ENCODE results near the gene RNF157.
A peak's percentile ranks its signal among the peaks of the same experiment; 100 is the strongest.

The RNF157 gene

GRCh38 chr17:76154292-76154691 is 86.0 kb downstream of the RNF157 start:
- DNase-seq, result no peak

GRCh38 chr17:76153640-76154039 is 86.7 kb downstream of the RNF157 start:
- no peak for DNase-seq

GRCh38 chr17:76153202-76153601 is 87.1 kb downstream of the RNF157 start:
- DNase-seq, result no peak

- no peak for DNase-seq
Measured at GRCh38 chr17:76152591-76152990, 87.7 kb downstream of the RNF157 start.

GRCh38 chr17:76151896-76152454 is 88.3 kb downstream of the RNF157 start:
- DNase-seq, result no peak

GRCh38 chr17:76150712-76151622 is 89.3 kb downstream of the RNF157 start:
- DNase-seq, result no peak

- no peak for DNase-seq
Measured at GRCh38 chr17:76149214-76149613, 91.1 kb downstream of the RNF157 start.

GRCh38 chr17:76148015-76148326 is 92.3 kb downstream of the RNF157 start:
- no peak for DNase-seq

- DNase-seq, result peak; percentile 8
Measured at GRCh38 chr17:76147211-76148014, 92.9 kb downstream of the RNF157 start.

GRCh38 chr17:76146053-76146851 is 94.0 kb downstream of the RNF157 start:
- DNase-seq, result no peak

- no peak for DNase-seq
Measured at GRCh38 chr17:76145231-76146052, 94.9 kb downstream of the RNF157 start.

GRCh38 chr17:76142585-76143041 is 97.7 kb downstream of the RNF157 start:
- DNase-seq, result no peak

GRCh38 chr17:76142039-76142584 is 98.2 kb downstream of the RNF157 start:
- DNase-seq, result no peak

GRCh38 chr17:76141212-76142038 is 98.9 kb downstream of the RNF157 start, which contains the start of gene FOXJ1:
Gene FOXJ1, minus strand, starts transcription at chr17:76141245. Its CDS starts 850 bp downstream, at chr17:76140395.
- peak; percentile 81 for DNase-seq

GRCh38 chr17:76140661-76141211 is 99.6 kb downstream of the RNF157 start:
- DNase-seq, result no peak

- DNase-seq, result no peak
Measured at GRCh38 chr17:76139801-76140660, 100.3 kb downstream of the RNF157 start.

- DNase-seq, result no peak
Measured at GRCh38 chr17:76138896-76139752, 101.2 kb downstream of the RNF157 start.
